Cortex of kidney (tissue), 1 donor: ENCODE measurements around the gene NAALADL1.

Experiments
- DNase-seq: peaks from one replicate; lab custom pipeline; 2025; lab: John Stamatoyannopoulos, UW

The NAALADL1 gene

DNA sequence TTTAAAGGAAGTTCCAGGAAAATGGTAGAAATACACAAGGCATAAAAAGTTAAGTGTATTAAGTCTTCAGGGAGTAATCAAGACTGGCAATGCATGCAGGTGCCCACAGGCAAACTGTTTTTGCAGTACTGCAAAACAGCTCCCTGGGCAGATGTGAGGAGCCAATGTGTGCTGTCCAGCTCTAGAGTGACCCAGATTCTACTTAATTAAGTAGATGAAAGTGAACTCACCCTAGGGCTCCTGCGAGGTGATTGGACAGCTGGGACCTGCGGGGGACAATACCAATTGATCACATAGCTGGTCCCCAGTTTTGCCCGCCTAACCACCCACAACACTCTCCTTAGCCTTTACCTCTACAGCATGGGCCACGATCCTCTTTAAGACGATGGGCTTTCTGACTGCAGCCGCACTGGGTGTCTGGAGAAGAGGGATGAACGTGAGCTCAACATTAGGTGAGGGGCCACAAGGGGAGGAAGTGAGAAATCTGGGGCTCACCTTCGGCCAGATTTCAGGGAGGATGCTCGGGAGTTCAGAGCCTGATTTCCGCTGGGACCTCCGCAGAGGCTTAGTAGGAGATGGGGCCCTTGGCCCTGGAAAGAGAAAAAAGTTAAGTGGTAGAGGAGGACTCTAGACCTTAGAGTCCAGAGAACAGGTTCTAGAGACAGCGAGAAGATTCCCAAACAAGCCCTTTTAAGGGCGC lies 24.9 kb upstream of the NAALADL1 start:
- no peak for DNase-seq

DNA sequence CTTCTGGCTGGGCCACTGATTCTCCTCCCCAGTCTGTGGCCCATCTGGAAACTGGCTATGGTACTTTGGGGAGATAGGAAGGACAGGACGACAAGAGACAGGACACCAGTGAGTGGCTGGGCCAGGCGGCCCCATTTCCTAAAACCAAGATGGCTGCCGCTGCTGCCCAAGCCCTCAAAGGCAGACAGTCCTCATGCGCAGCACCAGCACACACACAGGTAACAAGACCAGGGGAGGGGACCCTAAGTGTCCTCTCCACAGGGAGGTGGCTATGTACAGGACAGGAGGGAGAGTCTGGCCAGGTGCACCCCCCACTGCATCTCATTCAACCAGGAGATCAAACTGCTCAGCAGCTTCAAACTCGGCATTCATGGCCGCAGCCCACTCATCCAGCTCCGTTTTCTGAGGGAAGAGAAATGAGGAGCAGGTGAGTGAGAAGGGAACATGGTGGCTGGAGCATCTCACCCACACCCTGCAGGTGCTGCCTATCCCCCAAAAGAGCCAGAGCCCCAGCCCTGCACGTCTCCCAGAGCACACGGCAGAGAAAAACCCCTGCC lies 20.5 kb upstream of the NAALADL1 start:
- no peak for DNase-seq

GRCh38 chr11:65078151-65078550 lies 19.8 kb upstream of the NAALADL1 start:
- no peak for DNase-seq

GRCh38 chr11:65077451-65077850 lies 19.1 kb upstream of the NAALADL1 start:
- DNase-seq: no peak

DNA sequence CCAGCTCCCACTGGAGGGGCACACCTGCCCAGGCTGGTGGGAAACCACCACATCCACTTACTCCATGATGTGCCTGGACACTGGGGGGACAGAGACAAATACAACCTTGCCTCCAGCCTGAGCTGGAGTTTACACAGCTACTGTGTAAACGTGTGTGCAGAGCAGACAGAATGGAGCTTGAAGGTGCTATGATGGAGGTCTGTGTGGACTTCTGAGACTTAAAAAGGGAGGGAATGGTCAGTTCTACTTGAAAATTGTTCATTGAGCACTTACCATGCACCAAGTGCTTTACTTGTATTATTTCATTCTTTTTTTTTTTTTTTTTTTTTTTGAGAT lies 14.2 kb upstream of the NAALADL1 start:
- no peak for DNase-seq

DNA sequence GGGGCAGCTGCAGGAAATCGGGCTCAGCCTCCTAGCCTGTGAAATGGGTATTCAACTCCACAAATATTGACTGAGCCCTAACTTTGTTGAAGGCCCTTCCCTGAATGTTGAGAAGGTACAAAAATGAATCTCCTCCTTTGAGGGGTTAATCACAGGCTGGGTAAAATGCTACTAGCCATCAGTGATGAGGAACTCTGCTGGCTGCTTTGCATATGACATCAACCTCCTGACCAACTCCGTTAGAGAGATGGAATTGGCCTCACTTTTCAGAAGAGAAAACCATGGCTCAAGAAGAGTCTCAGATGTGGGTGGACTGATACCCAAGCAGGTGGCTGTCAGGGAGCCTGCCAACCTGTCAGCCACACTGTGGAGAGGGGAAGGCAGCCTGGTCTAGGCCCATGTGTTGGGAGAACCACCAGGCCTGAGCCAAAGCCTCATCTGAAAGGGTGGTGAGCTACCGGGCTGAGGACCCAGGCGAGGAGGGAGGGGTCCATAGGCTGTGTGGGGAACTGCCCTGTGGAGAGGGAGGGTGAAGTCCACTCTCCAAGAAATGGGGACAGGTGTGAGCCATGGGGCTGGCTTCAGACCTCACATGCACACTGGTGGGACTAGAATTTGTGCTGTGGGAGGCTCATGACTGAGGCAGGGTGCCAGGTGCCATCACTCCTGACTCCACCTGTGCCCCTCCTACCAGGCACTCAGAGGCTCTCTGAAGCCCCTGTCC lies 13.7 kb upstream of the NAALADL1 start:
- no peak for DNase-seq

GRCh38 chr11:65069217-65069616 lies 10.9 kb upstream of the NAALADL1 start:
- DNase-seq: no peak

GRCh38 chr11:65067446-65067845 lies 9.1 kb upstream of the NAALADL1 start:
- no peak for DNase-seq

DNA sequence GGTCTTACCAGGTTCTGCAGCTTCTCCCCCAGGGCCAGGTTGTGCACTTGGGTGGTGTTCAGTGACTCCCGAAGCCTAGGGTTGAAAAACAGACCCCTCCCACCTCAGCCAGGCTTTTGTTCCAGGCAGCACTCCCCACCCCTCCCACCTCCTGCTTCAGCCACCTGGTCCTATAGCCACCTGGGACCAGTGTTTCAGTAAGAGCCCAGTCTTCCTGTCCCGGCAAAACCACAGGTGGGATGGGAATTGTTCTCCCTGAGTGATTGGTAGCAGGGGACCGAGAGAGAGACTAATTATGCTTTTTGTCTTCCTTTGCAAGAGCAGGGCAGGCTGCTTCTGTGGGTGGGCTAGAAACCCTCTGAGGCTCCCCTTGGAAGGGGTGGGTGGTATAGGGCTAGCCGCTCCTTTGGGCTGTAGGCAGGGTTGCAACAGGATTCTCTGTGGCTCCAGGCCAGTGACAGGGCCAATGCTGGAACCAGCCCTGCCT lies 8.5 kb upstream of the NAALADL1 start:
- no peak for DNase-seq

DNA sequence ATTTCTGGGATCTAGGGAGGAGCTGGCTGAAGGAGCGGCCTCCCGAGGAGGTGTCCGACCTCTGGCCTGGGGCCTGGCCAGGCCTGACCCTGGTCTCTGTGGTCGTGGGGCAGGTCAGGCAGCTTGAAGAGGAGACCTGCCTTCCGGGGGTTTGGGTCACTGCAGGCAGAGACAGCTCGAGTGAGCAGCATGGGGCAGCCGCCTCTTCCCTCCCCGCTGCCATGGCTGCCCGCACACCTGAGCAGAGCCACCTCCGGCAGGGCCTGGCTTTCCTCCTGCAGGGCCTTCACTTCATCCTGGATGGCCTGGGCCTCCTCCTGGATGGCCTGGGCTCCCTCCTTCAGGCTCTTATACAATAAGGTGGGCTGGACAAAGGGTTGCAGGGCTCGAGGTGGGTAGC lies 8.0 kb upstream of the NAALADL1 start:
- DNase-seq: no peak

DNA sequence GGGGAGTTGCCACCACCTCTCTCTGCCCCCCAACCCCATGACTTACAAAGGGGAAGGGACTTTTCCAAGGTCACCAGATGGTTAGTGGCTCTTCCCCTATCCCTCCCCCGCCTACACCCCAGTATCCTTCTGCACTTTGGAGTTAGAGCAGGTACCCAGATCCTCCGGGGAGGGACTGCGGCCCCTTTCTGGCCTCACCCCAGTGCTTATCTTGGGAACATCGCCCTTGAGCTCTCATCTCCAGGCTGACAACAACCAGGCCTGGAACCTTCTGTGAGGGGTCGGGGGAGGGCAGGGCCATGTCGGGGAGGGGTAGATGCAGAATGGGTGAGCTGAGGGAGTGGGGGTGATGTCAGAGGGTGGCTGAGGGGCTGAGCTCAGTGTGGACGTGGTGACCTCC lies 7.5 kb upstream of the NAALADL1 start:
- no peak for DNase-seq

DNA sequence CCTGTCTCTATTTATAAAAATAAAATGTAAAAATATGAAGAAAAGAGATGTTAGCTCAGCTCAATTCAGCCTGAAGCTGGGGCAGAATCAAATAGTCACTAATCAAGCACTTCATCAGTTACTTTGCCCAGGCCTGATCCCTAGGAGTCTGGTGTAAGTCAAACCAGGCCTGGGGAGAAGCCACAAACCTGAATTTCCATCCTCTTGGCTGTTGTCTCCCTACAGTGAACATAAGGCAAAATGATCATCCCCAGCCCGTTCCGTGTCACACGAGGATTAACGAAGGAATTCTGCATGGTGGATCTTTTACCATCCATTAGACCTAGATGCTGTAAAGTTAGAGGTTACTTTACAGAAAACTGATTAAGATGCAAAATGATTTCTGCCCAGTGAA lies 6.5 kb upstream of the NAALADL1 start:
- DNase-seq: no peak

- DNase-seq: no peak
Measured at GRCh38 chr11:65063532-65063931, 5.2 kb upstream of the NAALADL1 start.

DNA sequence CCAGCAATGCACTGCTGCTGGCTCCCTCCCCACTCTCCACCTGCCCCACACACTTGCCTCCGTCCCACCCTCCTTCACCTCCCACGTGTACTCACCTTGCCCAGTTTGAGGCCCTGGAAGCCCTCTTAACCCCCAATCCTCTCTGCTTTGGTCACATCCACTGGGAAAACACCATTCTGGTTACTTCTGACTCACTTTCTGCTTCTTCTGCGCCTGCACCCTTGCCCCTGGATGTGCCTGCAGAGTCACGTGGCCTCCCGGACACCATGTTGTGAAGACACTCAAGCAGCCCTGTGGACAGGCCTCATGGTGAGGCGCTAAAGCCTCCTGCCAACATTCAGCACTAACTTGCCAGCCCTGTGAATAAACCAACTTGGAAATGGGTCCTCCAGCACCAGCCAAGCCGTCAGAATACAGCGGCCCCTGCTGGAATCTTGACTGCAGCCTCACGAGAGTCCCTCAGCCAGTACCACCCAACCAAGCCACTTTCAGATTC lies 2.6 kb upstream of the NAALADL1 start:
- DNase-seq: no peak

GRCh38 chr11:65059959-65060824 lies 1.8 kb upstream of the NAALADL1 start:
- DNase-seq: no peak

- no peak for DNase-seq
Measured at GRCh38 chr11:65059523-65059922, 1.2 kb upstream of the NAALADL1 start.

- DNase-seq: no peak
Measured at GRCh38 chr11:65058012-65058411, 341 bp downstream of the NAALADL1 start.

GRCh38 chr11:65057526-65057925 lies 827 bp downstream of the NAALADL1 start:
- no peak for DNase-seq

DNA sequence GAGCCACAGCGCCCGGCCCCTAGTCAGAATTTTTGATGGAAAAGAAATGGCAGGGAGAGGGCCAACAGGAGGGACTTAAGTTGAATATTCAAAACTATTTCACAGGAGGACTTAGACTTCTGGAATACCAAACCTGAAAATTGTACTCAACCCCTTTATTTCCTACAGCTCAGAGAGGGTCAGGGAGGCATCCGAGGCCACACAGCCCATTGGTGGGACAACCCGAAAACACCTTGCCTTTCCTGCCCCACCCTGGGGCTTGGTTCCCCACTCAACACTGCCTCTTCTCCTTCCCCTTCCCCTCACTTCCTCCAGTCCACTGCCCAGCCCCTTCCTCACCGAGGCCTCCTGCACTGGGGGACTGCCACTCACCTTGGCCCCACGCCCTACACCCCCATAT lies 1.4 kb downstream of the NAALADL1 start:
- no peak for DNase-seq

DNA sequence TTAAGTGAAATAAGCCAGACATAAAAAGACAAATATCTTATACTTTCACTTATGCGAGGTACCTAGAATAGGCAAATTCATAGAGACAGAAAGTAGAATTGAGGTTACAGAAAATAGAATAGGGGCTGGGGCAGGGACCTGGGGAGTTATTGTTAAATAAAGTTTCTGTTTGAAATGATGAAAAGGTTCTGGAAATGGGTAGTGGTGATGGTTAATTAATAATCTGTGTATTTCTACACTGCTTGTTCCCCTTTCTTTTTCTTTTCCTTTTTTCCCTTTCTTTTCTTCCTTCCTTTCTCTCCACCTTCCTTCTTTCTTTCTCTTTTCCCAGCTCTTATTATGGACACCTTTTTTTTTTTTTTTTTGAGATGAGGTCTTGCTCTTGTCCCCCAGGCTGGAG lies 2.8 kb downstream of the NAALADL1 start:
- DNase-seq: no peak

- DNase-seq: no peak
Measured at GRCh38 chr11:65053827-65054508, 4.4 kb downstream of the NAALADL1 start.

- no peak for DNase-seq
Measured at GRCh38 chr11:65051398-65051858, 6.9 kb downstream of the NAALADL1 start.
